HG02588 (cell line): ENCODE data around the gene ZNF316.
"Not testable (repeated sequence)": the region's sequence is repeated elsewhere in the genome, so short reads cannot be mapped to it uniquely, and the experiment has no call there.

Experiments used
- ATAC-seq: cut with Tn5 transposase; IDR thresholded peaks from one replicate; pipeline ENCODE4 v1.9.1; 2021; ENCODE audit warnings: mild to moderate bottlenecking, moderate library complexity; ENCODE audit not compliant: unreplicated experiment

Gene ZNF316

GRCh38 chr7:6646465-6646864 is 9.3 kb downstream of the ZNF316 start:
- ATAC-seq, result no peak

DNA sequence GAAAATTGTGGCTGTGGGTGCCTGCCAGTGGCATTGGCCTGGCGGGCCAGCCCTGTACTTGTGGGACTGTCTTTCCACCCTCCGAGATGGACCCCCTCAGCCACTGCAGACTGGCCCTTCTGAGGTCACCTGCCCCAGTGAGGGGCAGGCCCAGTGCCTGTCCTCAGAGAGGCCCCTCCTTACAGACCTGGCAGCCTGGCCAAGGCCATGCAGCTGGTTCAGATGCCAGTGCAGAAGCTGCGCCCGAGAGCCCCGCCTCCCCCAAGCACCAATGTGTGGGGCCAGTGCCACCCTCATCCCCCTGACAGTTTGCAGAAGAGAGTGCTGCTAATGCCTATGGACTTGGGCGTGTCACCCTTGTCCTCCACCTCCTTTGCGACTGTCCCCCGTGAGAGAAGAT is 10.0 kb downstream of the ZNF316 start:
- no peak for ATAC-seq

- no peak for ATAC-seq
Observed at GRCh38 chr7:6647541-6647940, 10.4 kb downstream of the ZNF316 start.

DNA sequence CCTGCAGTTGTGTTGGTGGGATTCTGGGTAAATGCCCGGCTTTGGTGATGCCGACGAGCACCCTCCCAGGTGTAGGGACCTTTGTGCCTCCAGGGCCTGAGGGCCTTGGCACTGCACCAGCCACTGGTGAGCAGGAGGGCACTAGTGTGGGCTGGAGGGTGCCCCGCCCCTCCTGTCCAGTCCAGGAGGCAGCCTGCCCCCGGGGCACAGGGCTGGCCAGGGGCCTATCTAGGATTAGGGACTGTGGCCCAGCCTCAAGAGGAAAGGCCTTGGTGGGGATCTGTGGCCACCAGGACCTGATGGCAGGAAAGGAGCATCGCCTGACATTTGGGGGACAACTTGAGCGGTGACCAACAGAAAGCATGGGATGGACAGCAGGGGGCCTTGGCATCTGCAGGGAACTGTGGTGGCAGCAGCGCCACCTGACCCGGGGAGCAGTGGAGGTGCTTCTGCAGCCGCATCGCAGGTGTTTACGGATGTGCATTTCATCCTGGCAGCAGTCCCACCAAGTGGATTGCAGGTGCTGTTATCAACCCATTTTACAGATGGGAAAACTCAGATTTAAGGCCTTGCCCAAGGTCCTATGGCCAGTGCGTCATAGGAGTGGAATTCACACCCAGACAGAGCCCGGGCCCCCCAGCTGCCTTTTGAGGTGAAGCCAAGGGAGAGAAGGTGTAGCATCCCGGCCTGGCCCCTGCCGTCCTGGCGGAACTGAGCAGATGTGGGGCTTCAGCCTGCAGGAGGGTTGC is 11.1 kb downstream of the ZNF316 start:
- no peak for ATAC-seq

GRCh38 chr7:6648815-6649104 is 11.6 kb downstream of the ZNF316 start:
- ATAC-seq, result no peak

GRCh38 chr7:6649241-6649961 is 12.3 kb downstream of the ZNF316 start:
- ATAC-seq, result no peak

GRCh38 chr7:6650086-6650485 is 13.0 kb downstream of the ZNF316 start:
- no peak for ATAC-seq

DNA sequence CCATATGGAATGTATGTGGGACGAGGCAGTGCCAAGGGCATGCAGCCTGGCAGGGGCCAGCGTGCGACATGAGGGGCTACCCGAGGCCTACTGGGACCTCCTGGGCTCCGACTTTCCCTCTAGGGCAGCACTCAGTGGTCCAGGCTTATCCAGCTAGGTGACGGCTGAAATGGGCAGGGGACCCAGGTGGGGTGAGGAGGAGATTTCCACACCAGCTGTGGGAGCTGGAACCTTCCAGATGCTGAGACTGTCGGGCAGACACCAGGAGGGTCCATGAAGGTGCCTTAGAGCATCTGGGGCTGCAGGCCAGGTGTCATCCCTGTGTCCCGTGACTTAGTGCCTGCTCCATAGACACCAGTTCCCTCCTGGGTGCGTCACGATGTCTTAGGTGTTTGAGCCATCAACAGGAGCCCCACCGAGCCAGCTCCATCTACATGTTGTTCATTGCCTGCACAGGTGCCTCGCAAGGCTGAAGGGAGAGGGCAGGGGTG is 13.4 kb downstream of the ZNF316 start:
- ATAC-seq, result no peak

DNA sequence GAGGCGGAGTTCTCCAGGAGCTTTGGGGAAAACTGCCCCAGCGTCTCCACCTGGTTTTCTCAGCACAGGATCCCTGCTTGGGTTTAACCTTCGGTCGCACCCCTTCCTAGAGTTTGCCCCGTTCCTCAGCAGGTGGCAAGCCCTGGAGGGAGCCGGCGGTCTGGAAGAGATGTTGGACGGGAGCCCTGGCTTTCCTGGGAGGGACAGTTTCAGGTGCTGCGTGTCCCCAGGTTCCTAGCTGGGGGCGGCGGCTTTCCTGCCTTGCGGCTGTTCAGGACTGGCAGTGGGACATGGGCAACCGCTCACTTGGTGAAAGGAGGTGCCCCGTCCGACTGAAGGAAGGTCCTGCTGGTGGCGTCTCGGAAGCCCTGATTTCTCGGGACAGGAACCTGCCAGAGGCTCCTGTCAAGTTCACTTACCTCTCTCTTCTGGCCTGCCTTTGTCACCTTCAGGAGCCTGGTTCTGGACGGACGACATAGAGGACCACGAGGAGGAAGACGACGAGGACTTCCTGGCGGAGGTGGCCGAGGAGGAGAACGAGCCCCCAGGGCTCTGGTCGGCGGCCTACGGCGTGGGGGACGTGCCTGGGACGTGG is 14.8 kb downstream of the ZNF316 start:
- no peak for ATAC-seq

DNA sequence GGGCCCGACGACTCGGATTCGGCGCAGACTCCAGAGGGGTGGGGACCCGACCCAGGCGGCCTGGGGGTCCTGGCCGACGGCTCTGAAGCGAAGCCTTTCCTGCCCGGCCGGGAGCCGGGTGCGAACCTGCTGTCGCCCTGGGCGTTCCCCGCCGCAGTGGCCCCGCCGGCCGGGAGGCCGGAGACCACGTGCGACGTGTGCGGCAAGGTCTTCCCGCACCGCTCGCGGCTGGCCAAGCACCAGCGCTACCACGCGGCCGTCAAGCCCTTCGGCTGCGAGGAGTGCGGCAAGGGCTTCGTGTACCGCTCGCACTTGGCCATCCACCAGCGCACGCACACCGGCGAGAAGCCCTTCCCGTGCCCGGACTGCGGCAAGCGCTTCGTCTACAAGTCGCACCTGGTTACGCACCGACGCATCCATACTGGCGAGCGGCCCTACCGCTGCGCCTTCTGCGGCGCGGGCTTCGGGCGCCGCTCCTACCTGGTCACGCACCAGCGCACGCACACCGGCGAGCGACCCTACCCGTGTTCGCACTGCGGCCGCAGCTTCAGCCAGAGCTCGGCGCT is 15.4 kb downstream of the ZNF316 start:
- ATAC-seq, result no peak

DNA sequence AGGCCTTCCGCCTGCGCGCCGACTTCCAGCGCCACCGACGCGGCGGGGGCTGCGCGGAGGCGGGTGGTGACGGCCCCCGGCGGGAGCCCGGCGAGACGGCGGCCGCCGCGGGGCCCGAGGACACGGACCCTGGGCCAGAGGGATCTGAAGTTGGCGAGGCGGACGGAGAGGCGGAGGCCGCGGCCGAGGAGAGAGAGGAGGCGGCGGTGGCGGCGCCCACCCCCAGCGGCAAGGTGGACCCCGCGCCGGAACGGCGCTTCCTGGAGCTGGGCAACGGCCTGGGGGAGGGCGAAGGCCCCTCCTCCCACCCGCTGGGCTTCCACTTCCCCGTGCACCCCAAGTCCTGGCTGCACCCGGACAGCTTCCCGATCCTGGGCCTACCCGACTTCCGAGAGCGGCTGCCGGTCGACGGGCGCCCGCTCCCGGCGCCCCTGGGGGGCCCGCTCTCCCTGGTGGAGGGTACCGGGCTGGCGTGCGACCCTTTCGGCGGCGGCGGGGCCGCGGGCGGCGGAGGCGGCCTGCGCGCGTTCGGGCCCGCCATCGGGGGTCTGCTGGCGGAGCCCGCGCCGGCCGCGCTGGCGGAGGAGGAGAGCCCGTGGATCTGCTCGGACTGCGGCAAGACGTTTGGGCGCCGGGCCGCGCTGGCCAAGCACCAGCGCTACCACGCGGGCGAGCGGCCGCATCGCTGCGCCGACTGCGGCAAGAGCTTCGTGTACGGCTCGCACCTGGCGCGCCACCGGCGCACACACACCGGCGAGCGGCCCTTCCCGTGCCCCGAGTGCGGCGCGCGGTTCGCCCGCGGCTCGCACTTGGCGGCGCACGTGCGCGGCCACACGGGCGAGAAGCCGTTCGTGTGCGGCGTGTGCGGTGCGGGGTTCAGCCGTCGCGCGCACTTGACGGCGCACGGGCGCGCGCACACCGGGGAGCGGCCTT is 16.2 kb downstream of the ZNF316 start:
- no peak for ATAC-seq

DNA sequence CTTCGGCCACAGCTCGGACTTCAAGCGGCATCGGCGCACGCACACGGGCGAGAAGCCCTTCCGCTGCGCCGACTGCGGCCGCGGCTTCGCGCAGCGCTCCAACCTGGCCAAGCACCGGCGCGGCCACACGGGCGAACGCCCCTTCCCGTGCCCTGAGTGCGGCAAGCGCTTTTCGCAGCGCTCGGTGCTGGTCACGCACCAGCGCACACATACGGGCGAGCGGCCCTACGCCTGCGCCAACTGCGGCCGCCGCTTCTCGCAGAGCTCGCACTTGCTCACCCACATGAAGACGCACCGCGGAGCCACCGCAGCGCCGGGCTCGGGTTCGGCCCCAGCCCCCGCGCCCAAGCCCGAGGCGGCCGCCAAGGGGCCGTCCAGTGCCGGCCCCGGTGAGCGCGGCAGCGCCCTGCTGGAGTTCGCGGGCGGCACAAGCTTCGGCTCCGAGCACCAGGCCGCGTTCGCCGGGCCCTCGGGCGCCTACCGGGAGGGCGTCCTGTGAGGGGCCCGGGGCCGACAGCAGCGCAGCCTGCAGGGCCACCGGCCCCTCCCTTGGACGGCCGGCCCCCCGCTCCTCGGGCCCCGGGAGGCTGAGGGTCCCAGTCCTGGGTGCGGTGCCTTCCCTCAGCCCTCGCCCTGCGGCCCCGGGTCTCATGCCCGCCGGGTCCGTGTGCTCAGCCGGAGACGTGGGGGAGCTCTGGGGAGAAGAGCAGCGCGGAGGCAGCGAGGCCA is 17.2 kb downstream of the ZNF316 start:
- ATAC-seq, result no peak

- ATAC-seq, result no peak
Observed at GRCh38 chr7:6654842-6655610, 17.9 kb downstream of the ZNF316 start.

DNA sequence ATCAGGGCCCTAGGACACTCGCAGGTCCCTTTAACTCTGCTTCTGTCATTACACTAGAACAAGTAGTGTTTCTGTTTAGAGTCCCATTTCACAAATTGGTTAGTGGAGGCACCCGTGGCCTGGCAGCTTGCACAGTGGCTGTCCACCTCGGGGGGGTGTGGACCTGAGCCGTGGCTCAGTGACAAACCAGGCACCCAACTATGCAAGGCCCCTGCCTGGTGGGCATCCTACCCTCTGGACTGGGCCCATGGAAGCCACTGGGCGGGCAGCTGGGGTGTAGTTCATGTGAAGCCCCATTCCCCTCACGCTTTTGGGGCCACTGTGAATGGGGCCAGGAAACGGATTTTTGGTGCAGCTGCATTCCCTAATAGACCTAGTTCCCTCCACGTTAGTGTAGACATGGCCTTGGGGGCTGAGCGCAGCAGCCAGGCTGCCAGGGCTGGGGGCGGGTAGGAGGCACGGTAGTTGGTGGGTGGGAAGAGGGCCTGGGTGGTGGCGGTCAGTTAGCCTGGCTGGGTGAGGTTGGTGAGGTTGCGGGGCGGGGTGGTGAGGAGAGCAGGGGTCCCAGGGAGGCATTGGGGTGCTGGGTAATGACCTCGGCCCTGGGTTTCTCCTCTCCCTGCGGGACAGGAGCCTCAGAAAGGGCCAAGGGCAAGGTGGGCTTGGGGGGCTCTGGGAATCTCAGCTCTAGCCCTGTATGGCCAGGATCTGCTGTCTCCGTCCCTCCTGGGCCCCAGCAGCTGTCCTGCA is 18.7 kb downstream of the ZNF316 start:
- ATAC-seq, result no peak

DNA sequence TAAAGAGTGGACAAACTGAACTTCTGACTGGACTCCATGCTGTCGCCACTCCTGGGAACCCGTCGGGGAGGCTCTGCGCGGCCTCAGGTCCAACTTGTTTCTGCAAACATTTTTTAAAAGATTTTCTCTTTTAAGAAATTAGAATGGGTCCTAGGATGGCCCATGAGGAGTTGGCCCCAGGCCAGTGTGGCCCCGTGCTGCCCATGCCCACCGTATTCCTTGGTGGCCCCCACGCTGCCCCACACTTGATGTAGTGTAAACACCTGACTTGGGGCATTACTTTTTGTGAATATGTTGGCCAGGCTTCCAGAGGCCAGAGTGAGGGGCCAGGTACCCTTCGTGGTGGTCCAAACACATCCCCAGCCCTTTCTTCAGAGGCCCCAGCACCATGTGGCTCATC is 19.3 kb downstream of the ZNF316 start:
- no peak for ATAC-seq

DNA sequence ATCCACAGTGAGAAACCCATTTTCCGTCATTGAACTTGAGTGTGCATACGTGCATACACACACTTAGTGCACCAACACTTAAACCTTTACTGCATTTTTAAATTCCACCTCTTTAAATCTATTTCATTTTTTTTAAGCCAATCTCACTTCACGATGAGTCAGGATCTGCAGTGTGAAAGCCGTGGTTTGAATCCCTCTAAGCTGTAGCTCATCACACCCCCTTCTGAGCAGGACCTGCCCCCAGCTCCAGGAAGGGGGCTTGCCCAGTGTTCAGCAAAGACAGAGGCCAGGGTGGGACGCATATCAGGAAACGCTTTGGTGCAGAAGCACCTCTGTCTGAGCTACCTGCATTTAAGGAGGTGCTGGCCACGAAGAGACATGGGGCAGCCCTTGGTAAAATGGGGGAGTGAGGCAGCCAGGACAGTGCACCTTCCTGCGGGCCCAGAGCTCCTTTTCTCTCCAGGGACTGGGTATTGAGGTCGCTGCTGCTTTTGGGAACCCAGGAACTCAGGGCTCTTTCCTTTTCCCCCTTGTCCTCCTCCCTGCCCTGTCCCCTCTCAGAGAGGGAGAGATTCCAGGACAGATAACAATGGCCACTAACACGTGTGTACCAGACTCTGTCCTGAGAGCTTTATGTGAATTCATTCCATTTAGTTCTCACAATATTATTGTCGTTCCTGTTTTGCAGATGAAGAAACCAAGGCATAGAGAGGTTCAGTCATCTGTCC is 21.7 kb downstream of the ZNF316 start:
- ATAC-seq, result no peak

GRCh38 chr7:6670851-6671250 is 33.7 kb downstream of the ZNF316 start:
- not testable (repeated sequence) for ATAC-seq

GRCh38 chr7:6675807-6676405 is 38.8 kb downstream of the ZNF316 start:
- ATAC-seq, result no peak
